Measurements from ENCODE around the gene TUBD1.

DNA sequence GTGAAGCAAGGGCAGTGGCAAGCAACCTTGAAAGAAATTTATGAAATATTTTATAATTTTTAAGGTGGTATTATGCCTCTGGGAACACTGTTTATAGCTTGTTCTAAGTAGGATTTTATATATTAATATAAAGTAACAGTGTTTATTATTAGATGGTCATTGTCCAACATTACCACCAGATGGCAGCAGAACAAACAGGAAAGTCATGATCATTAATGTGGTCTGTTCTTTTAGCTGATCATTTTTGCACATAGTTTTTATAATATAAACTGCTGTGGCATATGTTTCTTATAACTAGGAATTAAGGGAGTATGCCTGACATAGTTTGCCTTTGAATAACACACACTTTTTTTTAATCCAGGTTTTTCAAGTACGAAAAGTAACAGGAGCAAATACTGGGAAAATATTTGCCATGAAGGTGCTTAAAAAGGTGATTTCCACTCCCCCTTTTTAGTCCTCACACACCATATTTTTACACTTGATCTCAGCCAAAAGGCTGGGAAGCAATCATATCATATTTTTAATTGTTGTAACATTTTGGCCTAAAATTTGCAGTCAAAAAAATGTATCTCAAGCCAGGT, 21.6 kb upstream of the TUBD1 start:
- TF ChIP-seq YY1 (IDR thresholded peaks at IDR 0.05; ENCODE audit: insufficient read depth, insufficient read length) (no peak), ZNF274 (IDR thresholded peaks at IDR 0.05; ENCODE audit: low read depth, low read length) (no peak)

All from NT2/D1 (cell line).